Stimulated activated CD4-positive, alpha-beta T cell treated with anti-CD3 and anti-CD28 coated beads, Interleukin-15, amount 100 ng/mL, for 1 hour (primary cell): ENCODE results near the gene IMMP2L.

Source experiments
- DNase-seq, 2 donors: peaks; one replicate each; pipeline ENCODE4 v3.0.0-alpha.2; 2020; ENCODE audit warnings: low read depth in 1 of 2, low spot score in 1 of 2

The IMMP2L gene

DNA sequence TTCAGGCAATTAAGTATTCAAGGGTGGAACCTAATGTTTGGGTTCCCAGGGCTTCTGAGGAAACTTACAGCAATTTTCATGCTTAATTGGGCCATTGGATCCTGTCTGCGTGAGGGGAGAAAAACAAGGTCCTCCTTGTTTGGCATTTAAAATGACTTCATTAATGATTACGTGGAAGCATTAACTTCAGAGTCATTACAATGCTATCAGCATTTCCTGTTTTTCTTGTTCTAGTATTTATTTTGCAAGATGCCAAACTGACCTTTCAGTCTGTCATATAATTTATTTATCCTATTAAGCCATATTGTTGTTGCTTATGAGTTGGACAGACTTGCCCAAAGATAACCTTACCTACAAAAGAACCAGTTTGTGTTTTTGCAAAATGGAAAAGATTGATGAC lies 795.4 kb downstream of the IMMP2L start:
- DNase-seq = no peak

DNA sequence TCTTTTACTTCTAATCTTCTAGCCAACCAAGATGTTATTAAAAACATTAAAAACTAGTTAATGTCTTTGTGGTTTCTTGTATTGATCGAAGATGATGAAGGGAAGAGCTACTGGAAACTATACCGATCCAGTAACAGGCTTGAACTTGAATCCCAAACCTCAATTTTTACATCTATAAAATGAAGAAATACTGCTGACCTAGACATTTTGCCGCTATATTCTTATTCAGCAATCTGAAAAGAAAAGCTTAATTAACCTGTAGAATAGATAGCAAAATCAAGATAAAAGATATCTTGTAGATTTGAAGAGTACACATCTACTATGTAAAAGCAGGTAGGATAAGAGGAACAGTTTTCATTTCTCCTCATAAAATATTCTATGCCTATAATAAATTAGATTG lies 797.4 kb downstream of the IMMP2L start:
- no peak for DNase-seq

DNA sequence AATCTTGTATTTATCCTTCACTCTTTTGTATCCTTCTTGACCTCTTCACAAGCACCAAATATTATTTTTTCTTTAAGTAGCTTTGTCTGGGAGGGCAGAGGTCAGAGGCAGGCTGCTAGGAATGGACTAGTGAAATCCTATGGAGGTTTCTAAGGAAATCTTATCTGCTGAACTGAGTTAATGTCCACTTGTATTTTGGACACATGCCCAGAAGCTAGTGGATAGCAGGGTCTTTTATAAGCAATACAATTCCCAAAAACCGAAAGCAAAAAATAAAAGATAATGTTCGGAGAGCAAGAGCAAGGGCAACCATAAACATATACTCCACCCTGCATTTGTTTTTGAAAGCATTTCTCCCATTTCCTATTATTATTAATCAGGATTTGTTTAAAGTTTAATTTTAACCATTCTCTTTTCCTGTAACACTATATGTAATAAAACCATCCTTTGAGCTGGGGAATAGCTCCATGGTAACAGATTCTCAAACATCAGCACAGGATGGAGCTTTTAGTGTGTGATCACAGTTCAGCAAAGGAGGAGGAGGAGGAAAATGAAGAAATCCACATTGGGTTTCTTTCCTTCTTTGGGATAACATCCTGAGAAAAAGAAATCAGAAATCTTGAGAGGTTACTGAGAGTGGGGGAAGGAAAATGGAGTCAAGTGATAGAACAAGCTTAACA lies 799.6 kb downstream of the IMMP2L start:
- DNase-seq = no peak

DNA sequence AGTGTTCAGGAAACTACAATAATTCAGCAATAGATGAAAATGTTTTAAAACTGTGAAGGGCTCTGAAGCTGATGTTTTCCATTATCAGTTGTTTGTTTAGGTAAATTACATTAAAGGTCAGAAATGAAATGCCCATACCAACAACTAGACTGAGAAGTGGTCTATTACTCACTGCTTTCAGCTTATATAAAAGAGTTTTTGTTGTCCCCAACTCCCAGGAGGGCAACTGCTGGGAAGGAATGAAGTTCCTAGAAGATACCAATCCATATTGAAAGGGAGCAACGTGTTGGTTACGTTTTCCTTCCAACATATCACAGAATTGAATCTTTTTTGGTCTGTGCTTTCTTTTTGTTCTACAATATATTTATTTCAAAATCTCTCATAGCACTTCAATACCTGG lies 802.0 kb downstream of the IMMP2L start:
- no peak for DNase-seq

DNA sequence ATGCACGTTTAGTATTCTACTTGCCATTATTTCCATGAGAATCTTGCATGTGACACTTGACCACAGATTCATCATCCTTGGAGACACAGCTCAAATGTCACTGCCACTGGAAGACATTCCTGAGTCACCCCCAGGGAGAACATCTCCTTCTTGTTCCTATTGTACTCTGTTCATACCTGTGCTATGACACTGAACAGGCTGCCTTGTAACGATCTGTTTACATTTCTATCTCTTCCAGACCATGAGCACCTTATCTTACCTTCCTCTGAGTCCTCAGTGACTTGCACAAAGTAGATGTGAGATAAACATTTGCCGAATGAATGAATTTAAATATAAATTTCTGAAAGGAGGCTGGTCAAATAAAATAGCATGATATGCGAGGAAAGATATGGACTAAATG lies 803.2 kb downstream of the IMMP2L start:
- no peak for DNase-seq

DNA sequence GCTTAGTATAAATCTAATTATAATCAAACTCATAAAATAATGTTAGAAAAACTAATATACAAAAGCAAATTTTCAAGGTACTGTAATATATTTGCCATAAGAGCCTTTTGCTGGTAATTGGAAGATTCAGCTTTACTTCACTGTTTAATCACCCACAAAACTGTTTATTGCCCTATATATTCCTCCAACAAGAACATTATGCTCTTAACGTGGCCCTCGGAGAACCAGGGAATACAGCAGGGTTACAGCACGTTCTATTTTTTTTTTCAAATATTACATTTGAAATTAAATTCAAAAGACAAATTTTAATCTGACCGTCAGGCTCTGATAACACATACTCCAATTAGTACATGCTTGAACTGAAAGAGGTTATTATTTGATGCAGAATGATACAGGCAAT lies 807.6 kb downstream of the IMMP2L start:
- DNase-seq = no peak

DNA sequence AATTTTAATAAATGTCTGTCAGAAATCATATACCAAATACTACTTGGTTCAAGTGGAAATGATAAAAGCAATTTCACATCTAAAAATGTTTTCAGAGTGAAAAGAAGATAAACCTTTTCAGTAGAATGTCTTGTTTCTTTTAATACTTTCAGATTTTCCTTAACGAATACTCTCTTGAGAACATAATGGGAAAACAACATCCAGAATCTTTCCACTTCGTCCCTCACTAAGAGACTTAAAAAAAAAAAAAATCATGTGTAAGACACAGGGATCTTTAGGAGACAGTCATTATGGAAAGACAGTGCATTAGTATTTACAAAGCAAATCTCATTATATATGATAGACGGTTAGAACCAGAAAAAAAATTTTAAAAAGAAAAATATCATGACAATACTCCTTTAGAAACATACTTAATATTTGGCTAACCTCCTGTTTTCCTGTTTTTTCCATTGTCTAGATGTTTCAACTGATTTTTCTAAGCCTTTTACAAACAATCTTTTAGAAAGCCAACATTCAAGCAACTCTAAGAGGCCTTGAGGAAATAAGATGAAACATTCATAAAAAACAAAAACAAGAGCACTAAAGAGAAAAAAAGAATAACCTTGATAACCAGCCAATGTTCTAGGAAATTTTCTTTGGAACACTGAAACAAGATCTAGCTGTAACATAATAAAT lies 811.2 kb downstream of the IMMP2L start:
- DNase-seq = no peak

DNA sequence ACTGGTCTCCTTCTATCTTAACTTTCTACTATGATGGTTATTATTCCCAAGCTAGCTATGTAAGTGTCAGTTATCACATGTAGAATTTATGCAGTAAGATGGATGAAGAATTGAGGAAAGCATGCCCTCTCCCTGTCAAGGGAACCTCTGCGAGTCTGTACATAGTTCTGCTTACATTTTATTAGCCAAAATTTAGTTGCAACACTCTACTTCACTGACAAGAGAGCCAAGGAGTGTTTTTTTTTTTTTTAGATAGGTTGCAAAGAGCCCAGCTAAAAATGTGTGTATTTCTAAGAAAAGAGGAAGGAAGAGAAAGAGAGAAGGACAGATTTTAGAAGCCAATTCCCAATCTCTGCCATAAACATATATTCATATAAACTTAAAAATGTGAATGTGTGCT lies 829.1 kb downstream of the IMMP2L start:
- DNase-seq = no peak

DNA sequence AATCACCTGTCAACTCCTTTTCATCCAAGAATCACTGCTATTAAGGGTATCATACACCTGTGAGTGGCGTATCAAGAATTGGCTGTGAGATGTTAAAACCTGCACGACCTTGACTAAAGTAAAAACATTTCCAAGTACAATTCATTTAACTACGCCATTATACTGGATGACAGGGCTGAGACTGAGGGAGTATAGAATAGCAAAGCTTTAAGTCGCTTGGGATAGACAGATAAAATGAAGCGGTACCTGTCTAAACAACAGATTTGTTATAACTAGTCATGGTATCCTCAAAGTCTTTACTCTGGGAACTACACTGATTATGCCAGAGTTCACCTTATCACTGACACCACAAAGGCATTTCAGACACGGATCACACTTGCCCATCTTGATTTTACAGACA lies 837.5 kb downstream of the IMMP2L start:
- no peak for DNase-seq

DNA sequence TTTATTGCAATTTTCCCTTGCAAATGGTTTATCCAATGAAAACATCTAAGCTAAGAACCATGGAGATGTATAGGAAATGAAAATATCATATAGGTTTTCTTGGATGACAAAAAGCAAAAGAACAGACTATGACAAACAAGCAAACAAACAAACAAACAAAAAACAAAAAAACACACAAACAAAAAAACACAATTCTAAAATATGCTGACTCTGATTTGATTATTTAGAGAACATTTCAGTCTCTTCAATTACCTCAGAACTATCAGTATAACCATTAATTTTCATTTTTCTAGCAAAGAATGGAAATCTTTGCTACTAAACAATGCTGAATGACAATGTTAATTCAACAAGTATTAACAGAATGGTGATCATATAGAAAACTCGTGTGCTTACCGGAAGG lies 840.9 kb downstream of the IMMP2L start:
- DNase-seq = no peak

DNA sequence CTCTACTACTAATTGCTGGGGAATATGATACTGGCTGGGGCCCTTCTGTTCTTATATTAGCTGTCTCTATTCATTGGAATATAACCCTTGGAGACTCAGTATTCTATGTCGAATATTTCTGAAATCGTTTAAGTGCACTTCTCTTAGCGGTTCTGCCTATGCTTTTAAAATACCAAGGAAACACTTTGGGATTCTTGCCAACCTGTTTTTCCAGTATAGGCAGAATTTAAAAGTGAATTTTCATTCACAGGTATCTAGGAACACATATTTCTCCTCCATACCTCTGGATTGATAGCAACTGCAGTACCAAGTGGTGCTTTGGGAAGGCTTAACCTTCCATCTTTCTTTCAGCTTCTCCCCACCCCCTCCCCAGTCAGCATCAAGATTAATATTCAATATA lies 841.7 kb downstream of the IMMP2L start:
- no peak for DNase-seq

DNA sequence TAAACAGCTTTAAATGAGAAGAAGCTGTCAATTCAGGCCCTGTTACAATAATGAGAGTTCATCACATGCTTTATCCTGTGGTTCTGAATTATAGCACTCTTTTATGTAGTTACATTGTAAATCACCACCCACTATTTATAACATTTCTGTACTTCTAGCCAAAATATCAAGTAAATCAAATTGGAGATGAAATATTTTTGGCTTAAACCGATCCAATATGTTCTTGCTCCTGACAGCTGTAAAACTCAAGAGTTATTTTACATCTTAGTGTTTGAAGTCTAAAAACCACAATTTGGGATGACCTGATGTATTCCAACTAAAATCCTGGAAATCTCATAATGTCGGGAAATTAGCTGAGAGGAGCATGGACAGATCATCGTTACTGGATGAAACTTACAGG lies 842.6 kb downstream of the IMMP2L start:
- DNase-seq = no peak

DNA sequence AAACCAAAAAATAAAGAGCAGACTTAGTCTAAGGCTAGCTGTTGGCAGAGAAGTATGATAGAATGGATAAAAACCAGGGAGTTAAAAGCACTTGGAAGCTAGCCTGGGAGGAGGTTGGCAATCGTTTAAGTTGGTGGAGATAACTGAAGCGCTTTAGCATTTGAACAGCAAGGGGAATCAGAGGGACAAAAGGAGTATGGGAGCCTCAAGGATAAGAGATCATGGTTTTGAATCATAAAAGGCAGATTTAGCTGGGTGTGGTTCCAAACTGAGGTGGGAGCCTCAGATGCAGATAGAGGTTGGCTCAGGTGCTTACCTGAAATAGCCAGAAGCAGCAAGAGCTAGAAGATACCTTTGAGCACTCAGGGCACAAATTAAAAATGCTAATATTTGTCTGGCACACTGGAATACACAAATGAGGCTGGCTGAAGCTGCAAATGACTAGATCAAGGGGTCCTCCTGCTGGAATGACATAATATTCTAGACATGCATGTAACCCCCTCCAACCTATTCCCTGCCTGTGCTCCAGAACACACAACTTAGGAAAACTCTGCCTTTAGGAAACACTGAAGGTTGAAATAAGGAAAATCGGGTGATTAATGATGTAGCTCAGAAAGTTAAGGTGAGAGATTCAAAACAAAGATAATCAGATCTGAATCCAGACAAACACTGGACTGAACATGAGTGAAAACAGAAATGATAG lies 843.6 kb downstream of the IMMP2L start:
- DNase-seq = no peak

DNA sequence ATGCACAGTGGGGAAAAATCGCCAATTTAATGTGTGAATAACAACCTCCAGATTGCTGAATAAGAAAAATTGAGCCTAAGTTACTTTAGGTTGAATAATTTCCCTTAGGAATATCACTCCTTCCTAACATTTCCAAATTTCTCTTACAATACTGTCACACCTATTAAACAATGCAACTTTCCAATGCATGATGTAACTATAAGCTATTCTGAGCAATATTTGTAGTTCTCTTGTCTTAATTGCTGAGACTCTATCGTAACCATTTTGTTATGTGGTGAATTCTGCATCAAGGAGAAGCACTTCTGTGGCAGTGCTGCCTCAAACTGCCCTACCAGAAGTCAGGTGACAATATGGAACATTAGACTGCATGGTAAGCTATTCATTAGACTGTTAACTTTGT lies 858.1 kb downstream of the IMMP2L start:
- no peak for DNase-seq

DNA sequence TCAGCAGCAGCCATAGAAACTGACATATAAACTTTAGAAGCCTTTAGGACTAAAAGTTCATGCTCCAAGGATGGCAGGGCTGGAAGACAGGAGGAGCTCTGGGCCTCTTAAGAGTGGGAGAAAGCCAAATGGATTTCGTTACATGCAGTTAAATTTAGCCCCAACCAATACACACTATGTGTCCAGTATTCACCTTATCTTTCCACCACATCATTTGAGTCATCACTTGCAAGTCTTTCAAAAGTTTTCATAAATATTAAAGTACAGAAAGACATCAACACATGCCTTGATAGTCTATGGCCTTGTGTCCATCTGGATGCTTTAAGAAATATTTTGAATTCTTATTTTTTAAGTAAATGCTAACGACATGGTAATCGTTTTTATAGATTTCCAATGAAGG lies 863.7 kb downstream of the IMMP2L start:
- no peak for DNase-seq

DNA sequence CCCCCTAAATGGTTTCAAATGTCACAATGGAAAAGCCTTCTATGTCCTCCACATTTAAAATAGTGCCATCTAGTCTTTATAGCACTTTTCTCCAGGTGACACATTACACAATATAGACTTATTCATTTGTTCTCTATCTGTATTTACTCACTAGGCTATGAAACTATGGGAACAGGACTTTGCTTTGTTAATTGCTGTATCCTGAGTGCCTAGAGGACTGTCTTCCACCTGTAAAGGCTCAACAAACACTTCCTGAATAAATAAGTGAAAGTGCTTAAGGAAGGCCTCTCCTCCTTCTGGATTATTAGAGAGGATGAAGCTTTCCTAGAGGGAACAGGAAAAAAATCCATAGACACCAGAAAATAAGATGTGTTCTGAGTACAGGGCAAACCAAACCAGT lies 868.9 kb downstream of the IMMP2L start:
- DNase-seq = no peak

DNA sequence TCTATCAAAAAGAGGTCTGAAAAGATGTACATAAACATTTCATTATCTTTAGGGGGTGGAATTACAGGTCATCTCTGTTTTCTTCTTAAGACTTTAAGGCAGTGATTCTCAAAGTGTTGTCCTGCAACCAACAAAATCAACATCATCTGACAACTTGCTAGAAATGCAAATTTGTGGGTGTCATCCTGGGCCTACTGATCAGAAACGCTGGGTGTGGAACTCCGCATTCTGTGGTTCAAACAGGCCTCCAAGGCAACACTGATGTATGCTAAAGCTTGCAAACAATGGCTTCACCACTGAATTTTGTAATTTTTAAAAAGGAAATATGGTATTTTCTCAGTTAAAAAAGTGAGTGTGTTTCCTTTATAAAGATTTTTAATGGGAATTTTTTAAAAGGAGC lies 873.4 kb downstream of the IMMP2L start:
- DNase-seq = no peak

DNA sequence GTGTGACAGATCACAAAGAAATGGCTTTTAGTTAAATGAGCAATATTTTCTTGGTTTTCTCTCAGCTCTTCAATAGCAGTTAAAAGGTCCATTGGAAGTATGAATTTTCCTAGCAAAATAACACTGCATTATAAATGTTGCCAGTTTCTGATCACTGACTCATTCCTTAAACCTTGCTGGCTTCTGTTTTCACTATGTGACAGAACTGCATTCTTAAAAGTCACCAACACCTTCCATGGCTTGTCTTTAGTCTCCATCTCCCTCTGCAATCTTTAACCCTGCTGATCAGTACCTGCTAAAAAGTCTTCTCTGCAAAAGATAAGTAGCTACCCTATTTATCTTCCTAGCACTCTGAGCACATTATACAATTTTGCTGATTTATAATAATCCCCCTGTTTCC lies 876.4 kb downstream of the IMMP2L start:
- DNase-seq = no peak

DNA sequence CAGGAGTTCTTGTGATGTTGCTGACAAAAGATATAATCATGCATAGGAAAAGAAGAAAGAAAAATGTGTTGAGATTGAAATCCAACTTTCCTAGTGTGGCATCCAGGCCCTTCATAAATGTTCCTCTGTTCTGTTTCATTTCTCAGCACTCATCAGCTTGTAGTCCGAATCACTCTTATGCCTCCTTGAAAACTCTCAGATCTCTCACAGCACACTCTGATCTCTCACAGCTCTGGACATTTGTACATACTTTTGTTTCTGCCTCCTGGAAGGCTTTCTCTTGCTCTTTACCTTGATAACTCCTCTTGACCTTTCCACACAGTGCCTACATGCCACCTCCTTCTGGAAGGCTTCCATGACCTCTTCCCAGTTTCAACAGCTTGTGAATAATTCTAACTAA lies 880.4 kb downstream of the IMMP2L start:
- no peak for DNase-seq

DNA sequence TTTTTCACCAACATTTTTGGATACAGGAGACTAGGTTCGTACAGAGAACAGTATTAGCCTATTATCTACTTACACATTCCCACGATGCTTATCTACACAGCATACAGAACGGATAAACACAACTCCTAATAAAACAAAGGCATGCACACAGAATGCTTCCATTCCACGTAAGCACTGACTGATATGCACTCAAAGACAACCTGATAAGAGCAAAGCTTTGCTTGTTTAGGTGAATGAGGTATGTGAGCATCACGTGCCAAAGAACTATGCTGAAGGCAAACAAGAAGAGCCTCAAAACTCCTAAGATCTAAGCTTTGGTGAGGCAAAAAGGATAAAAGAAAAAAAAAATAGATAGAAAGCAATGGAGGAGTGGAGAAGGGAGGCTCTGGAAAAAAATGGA lies 884.9 kb downstream of the IMMP2L start:
- DNase-seq = no peak

DNA sequence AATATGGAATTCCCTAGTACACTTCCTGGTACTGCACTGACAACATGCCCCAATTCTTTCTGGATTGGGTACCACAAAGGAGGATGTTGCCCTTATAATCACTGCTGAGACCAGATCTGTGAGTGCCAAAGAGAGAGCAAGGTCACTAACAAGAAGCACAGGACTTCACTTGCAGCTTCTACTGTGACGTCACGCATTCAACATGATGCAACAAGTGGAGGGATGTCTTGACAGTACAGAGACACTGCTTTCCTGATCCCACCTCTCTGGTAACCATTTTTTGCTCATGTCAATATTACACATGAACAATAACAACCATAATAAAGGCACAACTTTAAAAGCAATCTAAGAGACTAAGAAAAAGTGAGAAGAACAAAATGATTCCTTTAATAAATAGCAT lies 885.5 kb downstream of the IMMP2L start:
- no peak for DNase-seq

DNA sequence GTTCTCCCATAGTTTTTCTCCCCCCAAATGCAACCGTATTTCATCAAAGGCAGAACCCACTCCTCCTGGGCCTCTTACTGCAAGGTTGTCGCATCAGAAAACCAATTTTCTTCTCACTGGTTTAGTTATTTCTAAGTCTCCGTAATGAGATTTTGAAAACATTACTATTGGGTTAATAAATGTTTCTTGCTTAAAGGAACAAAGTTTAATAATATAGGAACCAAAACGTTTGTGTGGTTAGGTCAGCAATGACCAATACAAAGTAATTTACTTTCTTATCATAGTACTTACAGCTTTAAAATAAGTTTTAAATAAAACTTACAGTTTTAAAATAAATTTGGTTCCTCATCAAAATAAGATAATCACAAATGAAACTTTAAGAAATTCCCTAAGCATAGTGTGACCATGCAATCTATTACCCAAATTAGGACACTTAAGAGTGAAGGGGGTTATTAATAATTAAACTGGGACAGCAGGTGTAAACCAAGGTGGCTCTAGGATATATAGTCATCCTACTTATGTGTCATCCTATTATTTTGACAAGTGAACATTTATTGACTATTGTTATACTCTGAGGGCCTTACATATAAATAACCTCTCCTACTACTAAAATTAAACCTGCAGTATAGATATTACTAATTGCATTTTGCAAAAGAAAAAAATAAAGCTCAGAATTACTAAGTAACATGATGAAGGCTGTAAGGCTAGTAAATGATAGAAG lies 886.7 kb downstream of the IMMP2L start:
- DNase-seq = no peak
